Measurements from ENCODE around the gene SGMS2. TPM values are rescaled to one million over a fixed set of nuclear protein-coding genes. Genes with fewer than 3 reads are reported as not detected.

SGMS2 gene
- total RNA-seq, 1 donor from 2014 or later, result 25.8 TPM

- no peak for TF ChIP-seq CTCF (conservative IDR thresholded peaks at IDR 0.05)
- DNase-seq (ENCODE audit: extremely low spot score, unreplicated experiment), result no peak
- peaks cover 23% of the 10 kb centered on the region for H3K4me1 Mint-ChIP-seq (ENCODE audit: unreplicated experiment)
- peaks cover 9% of the 10 kb centered on the region for H3K36me3 Mint-ChIP-seq
- no peaks in the 10 kb centered on the region for H3K27me3 Mint-ChIP-seq
- peak overlapping the region; percentile 56 for H3K27ac Mint-ChIP-seq
- H3K4me3 Mint-ChIP-seq, result no peak overlapping the region
- H3K9me3 Mint-ChIP-seq, result peaks cover 6% of the 10 kb centered on the region
Observed at GRCh38 chr4:107894138-107894603, 69.4 kb downstream of the SGMS2 start.

- no peak for DNase-seq (ENCODE audit: extremely low spot score, unreplicated experiment)
- Mint-ChIP-seq H3K4me3 (peak overlapping the region; percentile 74), H3K27ac (peak overlapping the region; percentile 97), H3K36me3 (peaks cover 8% of the 10 kb centered on the region), H3K27me3 (no peaks in the 10 kb centered on the region), H3K9me3 (peaks cover 3% of the 10 kb centered on the region), H3K4me1 (ENCODE audit: unreplicated experiment) (peaks cover 29% of the 10 kb centered on the region)
- TF ChIP-seq CTCF (conservative IDR thresholded peaks at IDR 0.05), result no peak
Observed at GRCh38 chr4:107896158-107896645, 71.5 kb downstream of the SGMS2 start.

- no peak for DNase-seq (ENCODE audit: extremely low spot score, unreplicated experiment)
- Mint-ChIP-seq H3K4me3 (peak overlapping the region; percentile 74), H3K27ac (peak overlapping the region; percentile 97), H3K27me3 (no peaks in the 10 kb centered on the region), H3K9me3 (no peaks in the 10 kb centered on the region), H3K4me1 (ENCODE audit: unreplicated experiment) (peaks cover 33% of the 10 kb centered on the region), H3K36me3 (peaks cover 5% of the 10 kb centered on the region)
- no peak for TF ChIP-seq CTCF (conservative IDR thresholded peaks at IDR 0.05)
Observed at GRCh38 chr4:107896646-107897045, 71.9 kb downstream of the SGMS2 start.

- peak overlapping the region; percentile 97 for H3K27ac Mint-ChIP-seq
- no peaks in the 10 kb centered on the region for H3K27me3 Mint-ChIP-seq
- DNase-seq (ENCODE audit: extremely low spot score, unreplicated experiment), result no peak
- H3K4me1 Mint-ChIP-seq (ENCODE audit: unreplicated experiment), result peaks cover 33% of the 10 kb centered on the region
- no peaks in the 10 kb centered on the region for H3K9me3 Mint-ChIP-seq
- no peak overlapping the region for H3K4me3 Mint-ChIP-seq
- peaks cover 5% of the 10 kb centered on the region for H3K36me3 Mint-ChIP-seq
- TF ChIP-seq CTCF (conservative IDR thresholded peaks at IDR 0.05), result no peak
Observed at GRCh38 chr4:107897823-107898222, 73.1 kb downstream of the SGMS2 start.

GRCh38 chr4:107900067-107900466 is 75.3 kb downstream of the SGMS2 start:
- no peak for DNase-seq (ENCODE audit: extremely low spot score, unreplicated experiment)
- Mint-ChIP-seq H3K27me3 (no peaks in the 10 kb centered on the region), H3K27ac (peak overlapping the region; percentile 86), H3K4me1 (ENCODE audit: unreplicated experiment) (peaks cover 23% of the 10 kb centered on the region), H3K9me3 (no peaks in the 10 kb centered on the region), H3K36me3 (peaks cover 12% of the 10 kb centered on the region), H3K4me3 (peak overlapping the region; percentile 40)
- no peak for TF ChIP-seq CTCF (conservative IDR thresholded peaks at IDR 0.05)

GRCh38 chr4:107900508-107900907 is 75.8 kb downstream of the SGMS2 start:
- DNase-seq (ENCODE audit: extremely low spot score, unreplicated experiment), result no peak
- peaks cover 20% of the 10 kb centered on the region for H3K4me1 Mint-ChIP-seq (ENCODE audit: unreplicated experiment)
- no peak for TF ChIP-seq CTCF (conservative IDR thresholded peaks at IDR 0.05)
- H3K4me3 Mint-ChIP-seq, result peak overlapping the region; percentile 40
- no peaks in the 10 kb centered on the region for H3K9me3 Mint-ChIP-seq
- H3K27me3 Mint-ChIP-seq, result no peaks in the 10 kb centered on the region
- peak overlapping the region; percentile 86 for H3K27ac Mint-ChIP-seq
- H3K36me3 Mint-ChIP-seq, result peaks cover 10% of the 10 kb centered on the region
